Jurkat, Clone E6-1 (cell line): Measurements from ENCODE around the gene VPS8.

Experiments
- DNase-seq: peaks from one replicate; pipeline ENCODE4 v3.0.0-alpha.2; 2011; ENCODE audit warnings: low read depth, low spot score
- H3K4me3 ChIP-seq: 2 replicates; pipeline ENCODE4 v1.5.1; 2011; ENCODE audit warnings: mild to moderate bottlenecking, low read length, control low read depth, moderate library complexity

Gene VPS8

GRCh38 chr3:184781801-184782200 is 30.2 kb upstream of the VPS8 start:
- no peak for DNase-seq
- H3K4me3 ChIP-seq = no peak overlapping the region

- H3K4me3 ChIP-seq = no peak overlapping the region
- DNase-seq = no peak
These were observed 28.6 kb upstream of the VPS8 start for GRCh38 chr3:184783319-184783718.

- DNase-seq = peak; percentile 68
- no peak overlapping the region for H3K4me3 ChIP-seq
These were observed 27.1 kb upstream of the VPS8 start for GRCh38 chr3:184784731-184785500.

GRCh38 chr3:184785890-184786279 is 26.1 kb upstream of the VPS8 start:
- no peak overlapping the region for H3K4me3 ChIP-seq
- DNase-seq = no peak

GRCh38 chr3:184786280-184786941 is 25.6 kb upstream of the VPS8 start:
- DNase-seq = peak; percentile 79
- H3K4me3 ChIP-seq = no peak overlapping the region; the same call in 1 of the 2 replicates

GRCh38 chr3:184788751-184789150 is 23.2 kb upstream of the VPS8 start:
- DNase-seq = no peak
- H3K4me3 ChIP-seq = no peak overlapping the region

GRCh38 chr3:184789314-184789998 is 22.5 kb upstream of the VPS8 start:
- no peak overlapping the region for H3K4me3 ChIP-seq

GRCh38 chr3:184791171-184791570 is 20.8 kb upstream of the VPS8 start:
- no peak for DNase-seq

More at GRCh38 chr3:184789314-184789998, 22.5 kb upstream of the VPS8 start:
- DNase-seq = no peak

GRCh38 chr3:184795522-184796190 is 16.3 kb upstream of the VPS8 start:
- no peak for DNase-seq
- H3K4me3 ChIP-seq = no peak overlapping the region

More at GRCh38 chr3:184791171-184791570, 20.8 kb upstream of the VPS8 start:
- no peak overlapping the region for H3K4me3 ChIP-seq

- DNase-seq = no peak
- H3K4me3 ChIP-seq = no peak overlapping the region
These were observed 15.4 kb upstream of the VPS8 start for GRCh38 chr3:184796551-184796950.

- no peak overlapping the region for H3K4me3 ChIP-seq
- no peak for DNase-seq
These were observed 15.0 kb upstream of the VPS8 start for GRCh38 chr3:184796954-184797353.

GRCh38 chr3:184798120-184798519 is 13.8 kb upstream of the VPS8 start:
- H3K4me3 ChIP-seq = no peak overlapping the region
- no peak for DNase-seq

GRCh38 chr3:184800349-184800930 is 11.5 kb upstream of the VPS8 start:
- DNase-seq = no peak

GRCh38 chr3:184801241-184801785 is 10.7 kb upstream of the VPS8 start:
- no peak for DNase-seq
- no peak overlapping the region for H3K4me3 ChIP-seq

More at GRCh38 chr3:184800349-184800930, 11.5 kb upstream of the VPS8 start:
- no peak overlapping the region for H3K4me3 ChIP-seq

GRCh38 chr3:184802150-184802549 is 9.8 kb upstream of the VPS8 start:
- DNase-seq = no peak
- H3K4me3 ChIP-seq = no peak overlapping the region

GRCh38 chr3:184804801-184805200 is 7.2 kb upstream of the VPS8 start:
- no peak for DNase-seq
- no peak overlapping the region for H3K4me3 ChIP-seq

GRCh38 chr3:184805351-184806038 is 6.5 kb upstream of the VPS8 start:
- no peak overlapping the region for H3K4me3 ChIP-seq
- DNase-seq = no peak

GRCh38 chr3:184806567-184807271 is 5.2 kb upstream of the VPS8 start:
- DNase-seq = no peak
- H3K4me3 ChIP-seq = no peak overlapping the region
